NCI-H1105 (cell line): ENCODE measurements around the gene ITGA4.

ENCODE experiments used
- DNase-seq: peaks from one replicate; lab custom pipeline; 2025; lab: John Stamatoyannopoulos, UW

The ITGA4 gene

GRCh38 chr2:181575024-181575649, 118.0 kb downstream of the ITGA4 start:
- DNase-seq = no peak

- no peak for DNase-seq
These were observed 118.5 kb downstream of the ITGA4 start for GRCh38 chr2:181575650-181576025.

DNA sequence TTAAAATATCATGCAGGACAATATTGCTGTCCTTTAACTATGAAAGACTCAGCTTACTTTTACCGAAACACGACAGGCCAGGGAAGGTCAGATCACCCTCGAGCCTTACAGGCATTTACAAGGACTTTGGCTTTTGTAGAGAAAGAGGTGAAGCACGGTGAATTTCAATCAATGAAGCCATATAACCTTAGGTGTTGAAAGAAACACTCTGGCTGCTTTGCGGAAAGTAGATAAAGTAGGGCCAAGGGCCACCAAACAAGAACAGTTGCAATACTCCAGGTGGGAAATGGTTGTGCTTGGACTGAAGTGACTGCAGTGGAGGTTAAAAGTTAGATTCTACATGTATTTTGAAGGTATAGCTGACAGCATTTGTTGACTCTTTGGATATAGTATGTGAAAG, 119.2 kb downstream of the ITGA4 start:
- no peak for DNase-seq

- no peak for DNase-seq
These were observed 121.6 kb downstream of the ITGA4 start for GRCh38 chr2:181578829-181579228.

- no peak for DNase-seq
These were observed 124.3 kb downstream of the ITGA4 start for GRCh38 chr2:181581534-181581933.

DNA sequence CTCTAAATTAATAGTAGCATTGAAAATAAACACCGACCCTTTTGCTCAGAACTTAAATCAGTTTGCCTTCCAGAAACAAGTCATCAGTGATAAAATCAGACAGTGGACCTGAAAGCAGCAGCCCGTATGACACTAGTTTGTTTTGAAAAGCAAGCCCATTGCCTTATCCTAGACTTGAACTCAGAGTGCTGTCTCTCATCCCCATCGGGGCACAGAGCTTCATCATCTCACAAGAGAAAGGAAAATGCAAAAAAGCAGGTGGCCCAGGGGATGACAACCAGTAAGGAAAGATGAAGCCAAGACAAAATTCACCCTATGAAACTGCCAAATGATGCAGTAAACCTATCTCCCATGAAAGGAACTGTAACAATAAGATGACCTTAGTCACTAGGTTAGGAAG, 128.5 kb downstream of the ITGA4 start:
- DNase-seq = no peak
